SK-N-MC (cell line): ENCODE results near the gene MC1R.

ENCODE experiments used
- DNase-seq: peaks from one replicate; pipeline ENCODE4 v3.0.0-alpha.2; 2011; ENCODE audit warnings: low read depth, low spot score
- H3K27ac ChIP-seq: fragments of 200-600 bp; sonication (generic); 2 replicates; pipeline ENCODE4 v1.5.1; 2016; ENCODE audit warnings: mixed run types
- H3K36me3 ChIP-seq: fragments of 200-600 bp; sonication (generic); 2 replicates; pipeline ENCODE4 v1.6.1; 2017; ENCODE audit warnings: antibody characterized with exemption, low read length, mixed read lengths; ENCODE audit not compliant: insufficient read depth
- H3K4me3 ChIP-seq: fragments of 200-600 bp; sonication (generic); 2 replicates; pipeline ENCODE4 v1.5.1; 2016
- H3K9ac ChIP-seq: fragments of 200-600 bp; sonication (generic); 2 replicates; pipeline ENCODE4 v1.8.0; 2017; ENCODE audit warnings: mixed run types, mixed read lengths; ENCODE audit not compliant: insufficient read length
- H3K9me3 ChIP-seq: fragments of 200-600 bp; sonication (generic); 2 replicates; pipeline ENCODE4 v1.6.1; 2017; ENCODE audit warnings: low read depth, mild to moderate bottlenecking, antibody characterized with exemption, low read length, moderate library complexity, mixed read lengths
- EZH2 ChIP-seq: fragments of 200-600 bp; sonication (generic); IDR thresholded peaks from one replicate; pipeline ENCODE4 v1.6.1; 2017; ENCODE audit warnings: antibody characterized with exemption
- FOXP2 ChIP-seq: optimal IDR thresholded peaks from 2 replicates; pipeline ENCODE3; 2011; ENCODE audit warnings: mild to moderate bottlenecking, moderate library complexity; ENCODE audit not compliant: insufficient read depth; ENCODE audit errors: extremely low read length, control extremely low read depth
- POLR2AphosphoS5 ChIP-seq: IDR thresholded peaks from 2 replicates; pipeline ENCODE4 v1.6.1; 2012; ENCODE audit warnings: mild to moderate bottlenecking, low read depth, low read length, borderline replicate concordance

The MC1R gene

GRCh38 chr16:89880477-89881367, 37.9 kb upstream of the MC1R start:
- no peak overlapping the region for H3K9ac ChIP-seq
- TF ChIP-seq FOXP2 = no peak
- no peak overlapping the region for H3K27ac ChIP-seq
- no peak for DNase-seq
- no peak overlapping the region for H3K4me3 ChIP-seq
- H3K36me3 ChIP-seq = peaks cover 32% of the 10 kb centered on the region
- H3K9me3 ChIP-seq = no peaks in the 10 kb centered on the region

DNA sequence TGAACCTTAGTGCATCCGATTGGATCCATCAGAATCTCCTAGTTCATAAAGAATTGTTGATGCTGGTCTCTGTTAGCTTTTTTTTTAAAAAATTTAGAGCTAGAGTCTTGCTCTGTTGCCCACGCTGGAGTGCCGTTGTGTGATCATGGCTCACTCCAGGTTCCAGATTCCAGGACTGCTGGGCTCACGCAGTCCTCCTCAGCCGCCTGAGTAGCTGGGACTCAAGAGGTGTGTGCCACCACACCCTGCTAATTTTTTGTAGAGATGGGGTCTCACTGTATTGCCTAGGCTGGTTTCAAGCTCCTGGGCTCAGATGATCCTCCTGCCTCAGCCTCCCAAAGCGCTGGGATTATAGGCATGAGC, 37.3 kb upstream of the MC1R start:
- Histone ChIP-seq H3K27ac (no peak overlapping the region), H3K36me3 (peaks cover 27% of the 10 kb centered on the region), H3K9ac (no peak overlapping the region)

DNA sequence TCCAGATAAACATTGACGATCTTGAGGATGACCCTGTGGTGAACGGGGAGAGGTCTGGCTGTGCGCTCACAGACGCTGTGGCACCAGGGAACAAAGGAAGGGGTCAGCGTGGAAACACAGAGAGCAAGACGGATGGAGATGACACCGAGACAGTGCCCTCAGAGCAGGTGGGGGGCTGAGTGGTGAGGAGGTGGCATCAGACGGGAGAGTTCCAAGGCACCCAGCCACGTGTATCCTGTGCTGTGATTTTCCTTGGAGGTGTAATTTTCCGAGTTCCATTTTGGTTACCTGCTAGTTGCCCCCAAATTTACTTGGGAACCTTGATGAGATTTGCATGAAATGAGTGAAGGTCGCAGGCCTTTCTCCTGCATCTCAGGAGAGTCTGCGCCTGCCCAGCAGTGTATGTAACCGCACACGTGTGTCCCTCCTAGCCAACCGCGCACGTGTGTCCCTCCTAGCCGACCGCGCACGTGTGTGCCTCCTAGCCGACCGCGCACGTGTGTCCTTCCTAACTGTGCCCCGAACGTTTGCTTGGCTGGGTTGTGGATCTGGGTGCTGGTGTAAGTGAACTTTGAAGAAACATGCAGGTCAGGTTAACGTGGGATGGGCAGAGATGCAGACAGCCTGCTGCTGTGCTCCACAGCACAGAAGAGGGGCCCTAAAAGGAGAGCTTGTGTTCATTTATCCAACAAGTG, 35.2 kb upstream of the MC1R start:
- Histone ChIP-seq H3K4me3 (no peak overlapping the region), H3K9me3 (no peaks in the 10 kb centered on the region), H3K9ac (no peak overlapping the region), H3K27ac (no peak overlapping the region), H3K36me3 (peaks cover 34% of the 10 kb centered on the region)
- TF ChIP-seq POLR2AphosphoS5 (no peak), EZH2 (no peak), FOXP2 (no peak)
- no peak for DNase-seq

More for the DNA sequence above, 37.3 kb upstream of the MC1R start:
- no peaks in the 10 kb centered on the region for H3K9me3 ChIP-seq
- no peak for DNase-seq
- TF ChIP-seq POLR2AphosphoS5 (no peak), EZH2 (no peak), FOXP2 (no peak)
- no peak overlapping the region for H3K4me3 ChIP-seq

- TF ChIP-seq FOXP2 (no peak), EZH2 (no peak), POLR2AphosphoS5 (no peak)
- Histone ChIP-seq H3K27ac (no peak overlapping the region), H3K9ac (no peak overlapping the region), H3K9me3 (no peaks in the 10 kb centered on the region), H3K4me3 (no peak overlapping the region), H3K36me3 (peaks cover 29% of the 10 kb centered on the region; the same call in 1 of the 2 replicates)
- no peak for DNase-seq
Observed at GRCh38 chr16:89884041-89884421, 34.6 kb upstream of the MC1R start.

- Histone ChIP-seq H3K9me3 (no peaks in the 10 kb centered on the region), H3K4me3 (no peak overlapping the region), H3K27ac (no peak overlapping the region), H3K9ac (no peak overlapping the region), H3K36me3 (peaks cover 29% of the 10 kb centered on the region; the same call in 1 of the 2 replicates)
- DNase-seq = no peak
- TF ChIP-seq FOXP2 = no peak
- TF ChIP-seq EZH2 = no peak
- no peak for TF ChIP-seq POLR2AphosphoS5
Observed at GRCh38 chr16:89887243-89887642, 31.4 kb upstream of the MC1R start.

- TF ChIP-seq FOXP2 = no peak
- TF ChIP-seq EZH2 = no peak
- H3K4me3 ChIP-seq = no peak overlapping the region
- no peak for DNase-seq
- no peak overlapping the region for H3K27ac ChIP-seq
- no peaks in the 10 kb centered on the region for H3K9me3 ChIP-seq
- peaks cover 20% of the 10 kb centered on the region; the same call in 1 of the 2 replicates for H3K36me3 ChIP-seq
- no peak overlapping the region for H3K9ac ChIP-seq
Observed at GRCh38 chr16:89890200-89890599, 28.5 kb upstream of the MC1R start.

DNA sequence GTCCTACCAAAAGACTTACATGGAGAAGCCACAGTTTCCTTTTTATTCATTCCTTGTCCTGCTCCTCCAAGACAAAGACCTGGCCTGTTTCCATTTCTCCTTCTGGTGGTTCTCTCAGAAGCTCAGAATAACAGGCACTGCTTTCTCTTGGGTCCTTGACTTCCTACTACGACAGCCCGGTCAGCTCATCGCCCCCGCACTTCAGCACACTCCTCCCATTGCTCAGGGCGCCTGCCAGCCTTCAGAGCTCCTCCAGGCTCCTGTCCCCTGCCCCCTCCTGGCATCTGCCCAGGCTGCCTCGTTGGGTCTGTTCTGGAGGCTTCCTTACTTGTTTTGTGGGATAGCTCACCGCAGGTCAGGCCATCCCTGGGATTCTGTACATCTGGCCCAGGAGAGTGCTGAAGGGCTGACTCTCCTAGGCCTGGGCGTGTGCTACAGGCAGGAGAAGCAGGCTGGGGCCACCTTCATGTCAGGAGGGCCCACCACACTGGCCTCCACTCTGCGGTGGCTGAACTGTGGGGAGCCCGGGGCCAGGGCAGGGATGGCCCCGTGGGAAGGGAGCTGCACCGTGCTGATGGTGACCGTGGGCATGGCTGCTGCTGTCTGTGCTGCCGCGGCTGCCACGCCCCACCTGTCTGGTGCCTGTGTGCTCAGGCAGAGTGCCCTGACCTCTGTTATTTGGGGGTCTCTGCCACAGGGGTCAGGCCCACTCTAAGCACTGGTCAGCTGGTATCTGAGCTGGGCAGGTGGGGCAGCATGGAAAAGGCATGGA, 27.6 kb upstream of the MC1R start:
- Histone ChIP-seq H3K9me3 (no peaks in the 10 kb centered on the region), H3K4me3 (no peak overlapping the region), H3K36me3 (peaks cover 17% of the 10 kb centered on the region; the same call in 1 of the 2 replicates), H3K27ac (no peak overlapping the region), H3K9ac (no peak overlapping the region)
- TF ChIP-seq EZH2 (no peak), FOXP2 (no peak), POLR2AphosphoS5 (no peak)
- DNase-seq = no peak

DNA sequence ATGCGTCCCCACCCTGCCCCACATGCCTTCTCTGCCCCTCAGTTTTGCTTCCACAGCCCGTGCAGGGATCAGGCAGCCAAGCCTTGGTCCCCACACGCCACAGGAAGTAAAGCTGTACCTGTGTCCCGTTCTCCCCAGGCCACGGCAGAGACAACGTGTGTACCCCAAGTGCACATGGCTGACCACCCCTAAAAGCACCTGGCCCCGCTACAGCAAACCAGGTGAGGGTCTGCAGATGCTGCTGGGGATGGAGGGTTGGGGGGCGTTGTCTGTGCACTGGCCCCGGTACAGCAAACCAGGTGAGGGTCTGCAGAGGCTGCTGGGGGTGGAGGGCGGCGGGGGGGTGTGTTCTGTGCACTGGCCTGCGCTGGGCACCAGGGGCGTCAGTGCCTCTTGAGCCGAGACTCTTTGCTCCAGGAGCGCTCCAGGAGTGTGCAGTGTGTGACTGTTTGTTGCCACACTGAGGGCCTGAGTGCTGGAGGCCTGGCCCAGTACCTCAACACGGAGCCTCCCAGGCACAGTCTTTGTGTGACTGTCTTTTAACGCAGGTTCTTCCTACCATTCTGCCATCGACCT, 26.5 kb upstream of the MC1R start:
- Histone ChIP-seq H3K4me3 (no peak overlapping the region), H3K36me3 (peaks cover 15% of the 10 kb centered on the region; the same call in 1 of the 2 replicates), H3K27ac (no peak overlapping the region), H3K9me3 (no peaks in the 10 kb centered on the region), H3K9ac (no peak overlapping the region)
- DNase-seq = no peak
- TF ChIP-seq EZH2 = no peak
- no peak for TF ChIP-seq POLR2AphosphoS5
- no peak for TF ChIP-seq FOXP2
